HEK293 (cell line): ENCODE measurements around the gene PPP3CA.

Experiments used
- CTCF ChIA-PET: fragments of 350-600 bp; formaldehyde crosslinking; extraction: SDS; loops from one replicate; lab custom pipeline; 2021; ENCODE audit warnings: antibody characterized with exemption; lab: Yijun Ruan, JAX
- POLR2A ChIA-PET: fragments of 300-600 bp; formaldehyde crosslinking; extraction: SDS; loops from one replicate; lab custom pipeline; 2020; ENCODE audit warnings: antibody characterized with exemption, inconsistent platforms; lab: Yijun Ruan, JAX
- H3K27ac ChIP-seq: fragments of 200-500 bp; sonication (Bioruptor generic); 2 replicates; pipeline ENCODE4 v1.5.1; 2014; ENCODE audit warnings: low read depth, low read length, control low read depth, inconsistent platforms; ENCODE audit errors: extremely low read depth
- H3K36me3 ChIP-seq, 2 experiments: fragments of 200-500 bp in 1 of 2; sonication (Bioruptor generic) in 1 of 2; 1 replicate in 1 of 2; 2 replicates in 1 of 2; pipeline ENCODE4 v1.5.1; 2014 to 2017; ENCODE audit warnings: inconsistent platforms in 2 of 2, low read length in 2 of 2; ENCODE audit not compliant: control insufficient read depth in 2 of 2, insufficient read depth in 1 of 2
- H3K4me1 ChIP-seq: fragments of 200-500 bp; sonication (Bioruptor generic); 2 replicates; pipeline ENCODE4 v1.5.1; 2014; ENCODE audit warnings: mild to moderate bottlenecking, low read length, inconsistent platforms; ENCODE audit not compliant: control insufficient read depth, insufficient read depth
- H3K4me3 ChIP-seq: 2 replicates; pipeline ENCODE4 v1.5.1; 2011; ENCODE audit warnings: low read depth, mild to moderate bottlenecking, control low read depth, low read length, moderate library complexity
- H3K9me3 ChIP-seq: fragments of 200-500 bp; sonication (Bioruptor generic); 2 replicates; pipeline ENCODE4 v1.5.1; 2014; ENCODE audit warnings: low read depth, low read length, inconsistent platforms; ENCODE audit not compliant: control insufficient read depth, insufficient read depth
- FEZF1 ChIP-seq: fragments of 450-650 bp; formaldehyde crosslinking; IDR thresholded peaks from 2 replicates; pipeline ENCODE4 v1.5.1; 2016; ENCODE audit warnings: missing biosample characterization, missing genetic modification characterization
- IKZF3 ChIP-seq: fragments of 450-650 bp; IDR thresholded peaks from 2 replicates; pipeline ENCODE4 v1.5.0; 2018; ENCODE audit warnings: missing biosample characterization, mild to moderate bottlenecking, missing genetic modification characterization, moderate library complexity
- SP7 ChIP-seq: fragments of 450-650 bp; formaldehyde crosslinking; IDR thresholded peaks from 2 replicates; pipeline ENCODE4 v1.5.1; 2016; ENCODE audit warnings: missing biosample characterization, missing genetic modification characterization
- ZBTB17 ChIP-seq: fragments of 450-650 bp; formaldehyde crosslinking; IDR thresholded peaks from 2 replicates; pipeline ENCODE4 v1.5.1; 2016; ENCODE audit warnings: missing biosample characterization, missing genetic modification characterization
- ZBTB20 ChIP-seq: fragments of 450-650 bp; formaldehyde crosslinking; IDR thresholded peaks from 2 replicates; pipeline ENCODE4 v1.5.1; 2016; ENCODE audit warnings: missing biosample characterization, missing genetic modification characterization
- ZEB2 ChIP-seq: fragments of 450-650 bp; formaldehyde crosslinking; IDR thresholded peaks from 2 replicates; pipeline ENCODE4 v1.5.1; 2016; ENCODE audit warnings: missing biosample characterization, missing genetic modification characterization
- ZNF114 ChIP-seq: fragments of 450-650 bp; formaldehyde crosslinking; IDR thresholded peaks from 2 replicates; pipeline ENCODE4 v1.5.0; 2017; ENCODE audit warnings: missing biosample characterization, missing genetic modification characterization
- ZNF175 ChIP-seq: fragments of 450-650 bp; formaldehyde crosslinking; IDR thresholded peaks from 2 replicates; pipeline ENCODE4 v1.5.1; 2016; ENCODE audit warnings: missing biosample characterization, missing genetic modification characterization
- ZNF362 ChIP-seq: fragments of 450-650 bp; formaldehyde crosslinking; IDR thresholded peaks from 2 replicates; pipeline ENCODE4 v1.5.1; 2016; ENCODE audit warnings: missing biosample characterization, missing genetic modification characterization
- ZNF366 ChIP-seq: fragments of 450-650 bp; formaldehyde crosslinking; conservative IDR thresholded peaks from 2 replicates; pipeline ENCODE4 v1.5.1; 2016; ENCODE audit warnings: missing biosample characterization, missing genetic modification characterization
- ZNF426 ChIP-seq: fragments of 450-650 bp; formaldehyde crosslinking; IDR thresholded peaks from 2 replicates; pipeline ENCODE4 v1.5.1; 2017; ENCODE audit warnings: missing biosample characterization, missing genetic modification characterization, mild to moderate bottlenecking, inconsistent platforms, moderate library complexity
- ZNF560 ChIP-seq: fragments of 450-650 bp; formaldehyde crosslinking; IDR thresholded peaks from 2 replicates; pipeline ENCODE4 v1.5.1; 2017; ENCODE audit warnings: missing biosample characterization, missing genetic modification characterization, borderline replicate concordance
- ZNF580 ChIP-seq: fragments of 450-650 bp; formaldehyde crosslinking; IDR thresholded peaks from 2 replicates; pipeline ENCODE4 v1.5.1; 2016; ENCODE audit warnings: missing biosample characterization, missing genetic modification characterization
- ZNF585B ChIP-seq: fragments of 450-650 bp; formaldehyde crosslinking; IDR thresholded peaks from 2 replicates; pipeline ENCODE4 v1.5.1; 2016; ENCODE audit warnings: missing biosample characterization, missing genetic modification characterization
- ZNF701 ChIP-seq: fragments of 450-650 bp; formaldehyde crosslinking; IDR thresholded peaks from 2 replicates; pipeline ENCODE4 v1.5.1; 2016; ENCODE audit warnings: missing biosample characterization, missing genetic modification characterization
- ZSCAN18 ChIP-seq: fragments of 450-650 bp; formaldehyde crosslinking; IDR thresholded peaks from 2 replicates; pipeline ENCODE4 v1.5.1; 2016; ENCODE audit warnings: missing biosample characterization, missing genetic modification characterization
- TF ChIP-seq, protein P1 (sequence below): fragments of 450-650 bp; formaldehyde crosslinking; IDR thresholded peaks from 2 replicates; pipeline ENCODE4 v1.5.1; 2016; ENCODE audit warnings: missing biosample characterization, missing genetic modification characterization
- TF ChIP-seq, protein P2 (sequence below): fragments of 450-650 bp; formaldehyde crosslinking; IDR thresholded peaks from 2 replicates; pipeline ENCODE4 v1.5.1; 2017; ENCODE audit warnings: missing biosample characterization, missing genetic modification characterization

Gene PPP3CA

GRCh38 chr4:101103381-101104142, 243.8 kb downstream of the PPP3CA start:
- Histone ChIP-seq H3K4me3 (no peak overlapping the region), H3K4me1 (peaks cover 3% of the 10 kb centered on the region; the same call in 1 of the 2 replicates), H3K9me3 (no peaks in the 10 kb centered on the region), H3K36me3 (no peaks in the 10 kb centered on the region), H3K27ac (no peak overlapping the region)
- TF ChIP-seq ZNF426 = no peak
- TF ChIP-seq ZBTB17 (tag by site-specific recombination) = 0 out of 2 replicates have a peak, but pooled peaks have one; percentile 18
- no peak for TF ChIP-seq ZNF114 (tag by site-specific recombination)
- no peak for TF ChIP-seq ZBTB20 (tag by site-specific recombination)
- ChIA-PET POLR2A (no interaction called here), CTCF (interaction anchor here (0.6 kb wide), 1 partner anchor 1327 kb away, joined by 7 read pairs; no protein-coding TSS in a partner anchor)

GRCh38 chr4:101102114-101102742, 245.1 kb downstream of the PPP3CA start:
- H3K9me3 ChIP-seq = no peaks in the 10 kb centered on the region
- ChIA-PET POLR2A (no interaction called here), CTCF (no interaction called here)
- H3K4me1 ChIP-seq = peaks cover 3% of the 10 kb centered on the region; the same call in 1 of the 2 replicates
- H3K36me3 ChIP-seq = no peaks in the 10 kb centered on the region
- no peak overlapping the region for H3K4me3 ChIP-seq
- TF ChIP-seq, protein P1, sequence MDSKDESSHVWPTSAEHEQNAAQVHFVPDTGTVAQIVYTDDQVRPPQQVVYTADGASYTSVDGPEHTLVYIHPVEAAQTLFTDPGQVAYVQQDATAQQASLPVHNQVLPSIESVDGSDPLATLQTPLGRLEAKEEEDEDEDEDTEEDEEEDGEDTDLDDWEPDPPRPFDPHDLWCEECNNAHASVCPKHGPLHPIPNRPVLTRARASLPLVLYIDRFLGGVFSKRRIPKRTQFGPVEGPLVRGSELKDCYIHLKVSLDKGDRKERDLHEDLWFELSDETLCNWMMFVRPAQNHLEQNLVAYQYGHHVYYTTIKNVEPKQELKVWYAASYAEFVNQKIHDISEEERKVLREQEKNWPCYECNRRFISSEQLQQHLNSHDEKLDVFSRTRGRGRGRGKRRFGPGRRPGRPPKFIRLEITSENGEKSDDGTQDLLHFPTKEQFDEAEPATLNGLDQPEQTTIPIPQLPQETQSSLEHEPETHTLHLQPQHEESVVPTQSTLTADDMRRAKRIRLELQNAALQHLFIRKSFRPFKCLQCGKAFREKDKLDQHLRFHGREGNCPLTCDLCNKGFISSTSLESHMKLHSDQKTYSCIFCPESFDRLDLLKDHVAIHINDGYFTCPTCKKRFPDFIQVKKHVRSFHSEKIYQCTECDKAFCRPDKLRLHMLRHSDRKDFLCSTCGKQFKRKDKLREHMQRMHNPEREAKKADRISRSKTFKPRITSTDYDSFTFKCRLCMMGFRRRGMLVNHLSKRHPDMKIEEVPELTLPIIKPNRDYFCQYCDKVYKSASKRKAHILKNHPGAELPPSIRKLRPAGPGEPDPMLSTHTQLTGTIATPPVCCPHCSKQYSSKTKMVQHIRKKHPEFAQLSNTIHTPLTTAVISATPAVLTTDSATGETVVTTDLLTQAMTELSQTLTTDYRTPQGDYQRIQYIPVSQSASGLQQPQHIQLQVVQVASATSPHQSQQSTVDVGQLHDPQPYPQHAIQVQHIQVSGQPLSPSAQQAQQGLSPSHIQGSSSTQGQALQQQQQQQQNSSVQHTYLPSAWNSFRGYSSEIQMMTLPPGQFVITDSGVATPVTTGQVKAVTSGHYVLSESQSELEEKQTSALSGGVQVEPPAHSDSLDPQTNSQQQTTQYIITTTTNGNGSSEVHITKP (tag by site-specific recombination) = 0 out of 2 replicates have a peak, but pooled peaks have one; percentile 21
- TF ChIP-seq ZNF560 (tag by site-specific recombination) = no peak
- TF ChIP-seq, protein P2, sequence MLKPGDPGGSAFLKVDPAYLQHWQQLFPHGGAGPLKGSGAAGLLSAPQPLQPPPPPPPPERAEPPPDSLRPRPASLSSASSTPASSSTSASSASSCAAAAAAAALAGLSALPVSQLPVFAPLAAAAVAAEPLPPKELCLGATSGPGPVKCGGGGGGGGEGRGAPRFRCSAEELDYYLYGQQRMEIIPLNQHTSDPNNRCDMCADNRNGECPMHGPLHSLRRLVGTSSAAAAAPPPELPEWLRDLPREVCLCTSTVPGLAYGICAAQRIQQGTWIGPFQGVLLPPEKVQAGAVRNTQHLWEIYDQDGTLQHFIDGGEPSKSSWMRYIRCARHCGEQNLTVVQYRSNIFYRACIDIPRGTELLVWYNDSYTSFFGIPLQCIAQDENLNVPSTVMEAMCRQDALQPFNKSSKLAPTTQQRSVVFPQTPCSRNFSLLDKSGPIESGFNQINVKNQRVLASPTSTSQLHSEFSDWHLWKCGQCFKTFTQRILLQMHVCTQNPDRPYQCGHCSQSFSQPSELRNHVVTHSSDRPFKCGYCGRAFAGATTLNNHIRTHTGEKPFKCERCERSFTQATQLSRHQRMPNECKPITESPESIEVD (tag by site-specific recombination) = peak; percentile 9; the same call in 1 of the 2 replicates
- peak; percentile 83 for TF ChIP-seq ZNF366
- TF ChIP-seq ZNF585B (tag by site-specific recombination) = no peak
- H3K27ac ChIP-seq = no peak overlapping the region

- peaks cover 3% of the 10 kb centered on the region; the same call in 1 of the 2 replicates for H3K4me1 ChIP-seq
- POLR2A ChIA-PET = no interaction called here
- H3K4me3 ChIP-seq = no peak overlapping the region
- CTCF ChIA-PET = interaction anchor here (0.9 to 1.1 kb wide), 2 partner anchors 11 to 13 kb away, joined by 3 to 4 read pairs; no protein-coding TSS in a partner anchor
- no peak overlapping the region for H3K27ac ChIP-seq
- no peaks in the 10 kb centered on the region for H3K36me3 ChIP-seq
- H3K9me3 ChIP-seq = no peaks in the 10 kb centered on the region
- TF ChIP-seq ZNF580 (tag by site-specific recombination) (0 out of 2 replicates have a peak, but pooled peaks have one; percentile 43), IKZF3 (peak; percentile 50; the same call in 1 of the 2 replicates), FEZF1 (tag by site-specific recombination) (0 out of 2 replicates have a peak, but pooled peaks have one; percentile 14), ZNF175 (no peak), ZNF701 (tag by site-specific recombination) (no peak), ZNF362 (no peak), SP7 (tag by site-specific recombination) (peak; percentile 29; the same call in 1 of the 2 replicates), ZEB2 (peak; percentile 23; the same call in 1 of the 2 replicates), ZSCAN18 (tag by site-specific recombination) (no peak)
- TF ChIP-seq, protein P2 (tag by site-specific recombination) = peak; percentile 64
These were observed 246.3 kb downstream of the PPP3CA start for GRCh38 chr4:101101072-101101471.
